CD4-positive, alpha-beta T cell (primary cell): ENCODE results near the gene LKAAEAR1. TPM values are rescaled to one million over a fixed set of nuclear protein-coding genes. Genes with fewer than 3 reads are reported as not detected.
A peak's percentile ranks its signal among the peaks of the same experiment; 100 is the strongest.

Experiments
- ATAC-seq: fragments of 200-7000 bp; cut with Tn5 transposase; one replicate; pipeline ENCODE4 v1.10.0; 2022; ENCODE audit warnings: mild to moderate bottlenecking; ENCODE audit not compliant: poor library complexity
- CTCF ChIA-PET: fragments of 350-600 bp; sonication (Branson Sonifier 250); formaldehyde crosslinking; loops from one replicate; lab custom pipeline; 2021; ENCODE audit warnings: antibody characterized with exemption, inconsistent platforms; lab: Charles Lee
- POLR2A ChIA-PET: fragments of 350-600 bp; sonication (Branson Sonifier 250); formaldehyde crosslinking; loops from one replicate; lab custom pipeline; 2021; ENCODE audit warnings: antibody characterized with exemption, inconsistent platforms; lab: Charles Lee
- DNase-seq, 14 experiments: peaks; one replicate each; pipeline ENCODE4 v3.0.0-alpha.2; 2013 to 2020; ENCODE audit warnings: mixed read lengths in 2 of 14
- H3K27ac ChIP-seq, 2 donors: one replicate each; pipeline versions ENCODE4 v1.5.1 to v1.7.0; 2013; ENCODE audit warnings: low read length in 2 of 2, low read depth in 1 of 2, mild to moderate bottlenecking in 1 of 2
- H3K27me3 ChIP-seq, 2 experiments: 1 replicate in 1 of 2; 2 replicates in 1 of 2; pipeline versions ENCODE4 v1.6.1 to v1.7.0; 2013; ENCODE audit warnings: low read length in 2 of 2, control low read depth in 1 of 2, mild to moderate bottlenecking in 1 of 2, moderate library complexity in 1 of 2; ENCODE audit not compliant: insufficient read depth in 2 of 2, control insufficient read depth in 1 of 2
- H3K36me3 ChIP-seq: one replicate; pipeline ENCODE4 v1.6.1; 2013; ENCODE audit warnings: low read length, control low read depth; ENCODE audit not compliant: insufficient read depth
- H3K4me1 ChIP-seq: one replicate; pipeline ENCODE4 v1.6.1; 2013; ENCODE audit warnings: low read length, control low read depth; ENCODE audit not compliant: insufficient read depth
- H3K4me3 ChIP-seq: one replicate; pipeline ENCODE4 v1.5.1; 2013; ENCODE audit warnings: mild to moderate bottlenecking, low read length, moderate library complexity
- H3K9me3 ChIP-seq, 2 experiments: 1 replicate in 1 of 2; 2 replicates in 1 of 2; pipeline versions ENCODE4 v1.6.1 to v1.7.0; 2013; ENCODE audit warnings: low read length in 2 of 2, mild to moderate bottlenecking in 2 of 2, control low read depth in 1 of 2, moderate library complexity in 1 of 2; ENCODE audit not compliant: control insufficient read depth in 1 of 2, insufficient read depth in 1 of 2
- H3K27ac Mint-ChIP-seq: one replicate; pipeline ENCODE4 v1.8.0; 2020; ENCODE audit warnings: mixed read lengths
- H3K27me3 Mint-ChIP-seq: one replicate; pipeline ENCODE4 v1.8.0; 2021; ENCODE audit warnings: mixed read lengths
- H3K36me3 Mint-ChIP-seq: one replicate; pipeline ENCODE4 v1.8.0; 2021; ENCODE audit warnings: low read depth, mixed read lengths
- H3K4me1 Mint-ChIP-seq: one replicate; pipeline ENCODE4 v1.8.0; 2021; ENCODE audit warnings: low read depth, mixed read lengths
- H3K4me3 Mint-ChIP-seq: one replicate; pipeline ENCODE4 v1.8.0; 2020; ENCODE audit warnings: mild to moderate bottlenecking, mixed read lengths
- H3K9me3 Mint-ChIP-seq: one replicate; pipeline ENCODE4 v1.8.0; 2020; ENCODE audit warnings: mixed read lengths
- CTCF ChIP-seq: fragments of 200-600 bp; IDR thresholded peaks from one replicate; pipeline ENCODE4 v1.8.0; 2022; ENCODE audit warnings: antibody characterized with exemption, mild to moderate bottlenecking
- intact Hi-C, 2 experiments: fragments of 100-400 bp; cut with DNase I in 1 of 2; cut with micrococcal nuclease in 1 of 2; formaldehyde crosslinking; loops; one replicate each; pipeline versions ENCODE4 v1.15.1 to v1.9.0; 2023 to 2025; cut with DNase I, micrococcal nuclease
- total RNA-seq, 174 experiments: library from RNA in 2 of 174; stranded (reverse) in 2 of 174; gene quantifications; one replicate each; pipeline ENCODE4 v1.2.3 and lab custom pipeline; 2021 to 2026

LKAAEAR1 gene
- total RNA-seq, 2 experiments from 2014 or later = 0.30 to 0.39 TPM

GRCh38 chr20:64104667-64105451 is 20.7 kb upstream of the LKAAEAR1 start:
- Histone ChIP-seq H3K9me3 (no peaks in the 10 kb centered on the region), H3K4me1 (peaks cover 25% of the 10 kb centered on the region), H3K27ac (no peak overlapping the region), H3K27me3 (peaks cover 23 to 24% of the 10 kb centered on the region in 2 experiments), H3K4me3 (no peak overlapping the region), H3K36me3 (no peaks in the 10 kb centered on the region)
- no peak overlapping the region for H3K4me3 Mint-ChIP-seq
- ChIA-PET CTCF (no interaction called here), POLR2A (no interaction called here)
- H3K27ac Mint-ChIP-seq = no peak overlapping the region
- intact Hi-C loops = no loop called here
- peaks cover 5% of the 10 kb centered on the region for H3K36me3 Mint-ChIP-seq
- ATAC-seq (no peak), DNase-seq (no peak)
- H3K9me3 Mint-ChIP-seq = no peaks in the 10 kb centered on the region
- peaks cover 26% of the 10 kb centered on the region for H3K27me3 Mint-ChIP-seq
- H3K4me1 Mint-ChIP-seq = peaks cover 22% of the 10 kb centered on the region
- TF ChIP-seq CTCF = no peak

- Mint-ChIP-seq H3K36me3 (peaks cover 5% of the 10 kb centered on the region), H3K4me3 (no peak overlapping the region), H3K27ac (no peak overlapping the region), H3K4me1 (peaks cover 24% of the 10 kb centered on the region), H3K9me3 (no peaks in the 10 kb centered on the region), H3K27me3 (peaks cover 26% of the 10 kb centered on the region)
- Histone ChIP-seq H3K4me3 (no peak overlapping the region), H3K27me3 (peaks cover 23 to 24% of the 10 kb centered on the region in 2 experiments), H3K36me3 (no peaks in the 10 kb centered on the region), H3K9me3 (no peaks in the 10 kb centered on the region), H3K27ac (no peak overlapping the region), H3K4me1 (peaks cover 27% of the 10 kb centered on the region)
- POLR2A ChIA-PET = no interaction called here
- DNase-seq (no peak), ATAC-seq (no peak)
- intact Hi-C loops = no loop called here
- TF ChIP-seq CTCF = no peak
- CTCF ChIA-PET = no interaction called here
Measured at GRCh38 chr20:64103871-64104666, 19.9 kb upstream of the LKAAEAR1 start.

GRCh38 chr20:64102647-64103354 is 18.6 kb upstream of the LKAAEAR1 start:
- Mint-ChIP-seq H3K27ac (no peak overlapping the region), H3K4me3 (peak overlapping the region; percentile 76), H3K27me3 (peaks cover 26% of the 10 kb centered on the region), H3K9me3 (no peaks in the 10 kb centered on the region), H3K4me1 (peaks cover 24% of the 10 kb centered on the region), H3K36me3 (peaks cover 5% of the 10 kb centered on the region)
- no peak for TF ChIP-seq CTCF
- ChIA-PET POLR2A (no interaction called here), CTCF (interaction anchor here (0.6 to 1.6 kb wide), 2 partner anchors 19 to 23 kb away, joined by 3 to 6 read pairs; partner anchors contain the start of genes OPRL1 and RGS19)
- H3K4me1 ChIP-seq = peaks cover 27% of the 10 kb centered on the region
- no peak overlapping the region for H3K27ac ChIP-seq
- ATAC-seq = no peak
- peaks cover 6% of the 10 kb centered on the region for H3K36me3 ChIP-seq
- H3K4me3 ChIP-seq = no peak overlapping the region
- DNase-seq = no peak
- no peaks in the 10 kb centered on the region for H3K9me3 ChIP-seq
- peaks cover 23 to 24% of the 10 kb centered on the region in 2 experiments for H3K27me3 ChIP-seq
- intact Hi-C loops = loop anchor here in 1 of 2 experiments (1.0 kb wide), 1 partner anchor 18 kb away; no protein-coding TSS in a partner anchor
